22Rv1 (cell line): ENCODE results near the gene WWC2.

Experiments
- ZFX ChIP-seq: fragments of 450-650 bp; IDR thresholded peaks from 2 replicates; pipeline ENCODE4 v1.6.1; 2017; ENCODE audit warnings: antibody characterized with exemption, borderline replicate concordance
- TF ChIP-seq, protein P1 (sequence below): fragments of 450-650 bp; IDR thresholded peaks from 2 replicates; pipeline ENCODE4 v1.5.1; 2017; ENCODE audit warnings: mild to moderate bottlenecking

DNA sequence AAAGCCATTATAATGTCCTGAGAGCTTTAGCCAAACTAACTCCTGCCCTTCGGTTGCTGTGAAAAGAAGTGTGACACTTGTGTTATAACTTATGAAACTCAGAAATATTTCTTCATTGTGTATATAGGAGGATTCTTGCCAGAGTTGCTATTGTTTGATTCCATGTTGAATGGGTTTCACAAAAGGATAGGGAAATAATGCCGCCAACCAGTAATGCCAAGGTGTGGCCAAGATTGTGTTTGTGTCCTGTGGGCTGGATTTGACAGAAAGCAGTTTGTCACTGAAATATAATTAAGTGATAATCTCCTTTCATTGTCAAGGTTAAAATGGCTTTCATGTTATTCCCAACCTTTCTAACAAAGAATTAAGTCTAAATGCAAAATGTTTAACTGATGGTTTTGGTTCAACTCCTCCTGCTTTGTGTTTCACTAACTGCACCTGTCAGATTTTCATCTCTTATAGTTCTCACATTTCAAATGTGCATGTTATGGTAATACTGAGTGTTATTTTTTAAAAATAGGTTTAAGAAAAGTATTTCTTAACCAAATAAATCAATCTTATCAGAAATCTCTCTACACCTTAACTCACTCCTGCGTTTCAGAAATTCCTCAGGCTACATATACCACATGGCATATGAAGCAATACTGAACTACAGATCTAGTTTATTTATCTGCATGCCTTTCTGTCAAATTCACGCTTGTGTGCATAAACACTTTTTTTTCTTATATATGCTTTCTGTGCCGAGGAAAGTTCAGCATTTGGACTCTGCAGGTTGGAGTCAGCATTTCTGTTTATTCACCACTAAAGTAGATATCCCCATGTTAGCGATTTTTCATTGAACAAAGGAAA is 221.4 kb downstream of the WWC2 start, which contains the start of gene CLDN22:
- TF ChIP-seq, protein P1, sequence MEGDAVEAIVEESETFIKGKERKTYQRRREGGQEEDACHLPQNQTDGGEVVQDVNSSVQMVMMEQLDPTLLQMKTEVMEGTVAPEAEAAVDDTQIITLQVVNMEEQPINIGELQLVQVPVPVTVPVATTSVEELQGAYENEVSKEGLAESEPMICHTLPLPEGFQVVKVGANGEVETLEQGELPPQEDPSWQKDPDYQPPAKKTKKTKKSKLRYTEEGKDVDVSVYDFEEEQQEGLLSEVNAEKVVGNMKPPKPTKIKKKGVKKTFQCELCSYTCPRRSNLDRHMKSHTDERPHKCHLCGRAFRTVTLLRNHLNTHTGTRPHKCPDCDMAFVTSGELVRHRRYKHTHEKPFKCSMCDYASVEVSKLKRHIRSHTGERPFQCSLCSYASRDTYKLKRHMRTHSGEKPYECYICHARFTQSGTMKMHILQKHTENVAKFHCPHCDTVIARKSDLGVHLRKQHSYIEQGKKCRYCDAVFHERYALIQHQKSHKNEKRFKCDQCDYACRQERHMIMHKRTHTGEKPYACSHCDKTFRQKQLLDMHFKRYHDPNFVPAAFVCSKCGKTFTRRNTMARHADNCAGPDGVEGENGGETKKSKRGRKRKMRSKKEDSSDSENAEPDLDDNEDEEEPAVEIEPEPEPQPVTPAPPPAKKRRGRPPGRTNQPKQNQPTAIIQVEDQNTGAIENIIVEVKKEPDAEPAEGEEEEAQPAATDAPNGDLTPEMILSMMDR = no peak
- TF ChIP-seq ZFX = no peak
